Left forelimb (tissue), 1 donor: Measurements from ENCODE around the gene CDCA3.

Source experiments
- DNase-seq: peaks from one replicate; pipeline ENCODE4 v3.0.0-alpha.2; 2018; ENCODE audit warnings: low spot score

CDCA3 gene

DNA sequence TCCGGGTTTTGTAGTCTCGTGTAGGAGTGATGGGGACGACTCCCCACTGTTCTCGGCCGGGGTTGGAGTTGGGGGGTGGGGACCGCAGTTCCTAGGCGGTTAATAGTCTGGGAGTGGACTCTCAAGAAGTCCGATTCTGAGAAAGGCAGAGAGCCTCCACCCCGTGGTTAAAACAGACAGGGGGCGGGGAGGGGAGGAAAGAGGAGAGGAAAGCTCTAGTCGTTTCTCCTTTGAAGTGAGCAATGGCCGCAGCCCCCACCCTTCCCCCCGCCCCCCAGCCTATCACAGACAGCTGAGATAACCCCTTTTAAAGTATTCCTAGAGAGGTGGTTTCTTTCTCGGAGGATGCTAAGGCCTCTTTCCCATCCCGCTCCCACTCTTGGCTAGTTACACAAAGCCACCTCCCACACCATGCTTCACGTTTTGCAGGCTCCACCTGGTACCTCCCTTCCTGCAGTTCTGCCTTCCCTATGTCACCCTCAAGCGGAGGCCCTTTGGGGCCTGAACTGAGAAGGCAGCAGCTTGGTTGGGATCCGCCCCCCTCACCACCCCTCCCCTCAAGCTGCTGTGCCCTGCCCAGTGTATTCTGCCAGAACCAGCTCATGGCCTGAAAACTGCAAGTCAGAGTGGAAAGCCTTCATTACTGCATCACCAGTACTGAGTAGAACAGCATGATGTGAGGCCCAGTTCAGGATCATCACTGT is 1.7 kb upstream of the CDCA3 start:
- DNase-seq: no peak

DNA sequence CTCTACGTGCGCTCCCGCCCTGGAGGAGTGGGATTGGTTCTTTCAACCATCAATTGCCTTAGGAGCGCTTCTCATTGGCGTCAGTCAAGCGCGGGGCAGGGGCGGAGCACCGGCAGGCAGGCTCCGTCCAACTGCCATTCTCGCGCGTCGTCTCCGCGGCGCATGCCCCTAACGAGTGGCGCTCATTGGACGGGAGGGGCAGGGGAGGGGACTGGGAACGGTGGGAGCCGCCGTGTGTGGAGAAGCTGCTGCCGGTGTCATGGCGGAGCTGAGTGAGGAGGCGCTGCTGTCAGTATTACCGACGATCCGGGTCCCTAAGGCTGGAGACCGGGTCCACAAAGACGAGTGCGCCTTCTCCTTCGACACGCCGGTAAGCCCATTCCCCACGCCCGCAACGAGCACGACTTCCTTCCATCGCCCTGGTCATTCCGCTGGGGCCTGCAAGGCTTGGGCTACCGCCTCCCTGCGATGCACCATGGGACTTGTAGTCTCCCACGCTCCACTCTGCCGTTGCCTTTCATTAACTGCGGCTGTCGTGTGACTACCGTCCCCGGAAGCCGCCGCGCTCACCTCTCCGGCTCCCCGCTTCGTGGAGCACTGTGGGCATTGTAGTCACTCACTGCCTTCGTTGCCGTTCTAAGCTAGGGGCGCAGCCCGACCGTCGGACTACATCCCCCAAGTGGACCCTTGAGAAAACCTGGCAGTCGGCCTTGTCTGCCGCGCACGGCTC is 1.0 kb upstream of the CDCA3 start, which contains the start of gene USP5:
Gene USP5 (plus strand): TSS at position 230 of the 730 bp plus-strand sequence. CDS start 30 bp downstream, at position 260.
- peak; percentile 99 for DNase-seq

DNA sequence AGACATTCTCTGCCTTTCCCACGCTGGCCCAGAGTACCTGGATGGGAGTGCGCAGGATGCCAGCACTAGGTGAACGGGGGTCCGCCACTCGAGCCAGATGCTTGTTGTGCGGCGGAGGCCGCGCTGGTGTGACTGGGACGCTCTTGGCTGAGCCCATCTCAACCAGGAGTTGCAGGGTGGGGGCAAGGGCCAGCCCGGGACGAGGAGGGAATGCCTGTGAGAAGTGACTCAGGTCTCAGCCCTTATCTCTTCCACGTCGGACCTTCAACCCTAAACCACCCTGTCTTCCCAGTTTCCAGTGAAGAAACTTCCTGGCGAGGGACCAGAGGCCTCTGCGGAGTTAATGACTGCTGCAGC is 312 bp downstream of the CDCA3 start:
- DNase-seq: no peak

DNA sequence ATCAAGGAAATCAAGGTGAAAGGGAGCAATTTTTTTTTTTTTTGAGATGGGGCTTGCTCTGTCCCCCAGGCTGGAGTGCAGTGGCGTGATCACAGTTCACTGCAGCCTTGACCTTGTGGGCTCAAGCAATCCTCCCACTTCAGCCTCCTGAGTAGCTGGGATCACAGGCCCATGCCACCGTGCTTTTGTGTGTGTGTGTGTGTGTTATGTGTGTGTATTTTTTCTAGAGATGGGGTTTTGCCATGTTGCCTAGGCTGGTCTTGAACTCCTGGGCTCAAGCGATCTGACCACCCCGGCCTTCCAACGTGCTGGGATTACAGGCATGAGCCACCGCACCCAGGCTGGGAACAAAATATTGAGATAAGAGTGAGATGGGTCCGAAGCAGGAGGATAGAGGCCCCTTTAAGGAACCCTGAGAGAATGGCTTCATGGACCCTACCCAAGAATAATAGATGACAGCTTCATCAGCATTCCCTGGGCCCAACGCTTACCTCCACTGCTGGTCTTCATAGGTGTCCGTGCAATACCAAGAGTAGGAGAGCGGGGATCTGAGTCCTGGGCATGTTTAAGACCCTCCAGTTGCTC is 1.0 kb downstream of the CDCA3 start:
- DNase-seq: no peak

DNA sequence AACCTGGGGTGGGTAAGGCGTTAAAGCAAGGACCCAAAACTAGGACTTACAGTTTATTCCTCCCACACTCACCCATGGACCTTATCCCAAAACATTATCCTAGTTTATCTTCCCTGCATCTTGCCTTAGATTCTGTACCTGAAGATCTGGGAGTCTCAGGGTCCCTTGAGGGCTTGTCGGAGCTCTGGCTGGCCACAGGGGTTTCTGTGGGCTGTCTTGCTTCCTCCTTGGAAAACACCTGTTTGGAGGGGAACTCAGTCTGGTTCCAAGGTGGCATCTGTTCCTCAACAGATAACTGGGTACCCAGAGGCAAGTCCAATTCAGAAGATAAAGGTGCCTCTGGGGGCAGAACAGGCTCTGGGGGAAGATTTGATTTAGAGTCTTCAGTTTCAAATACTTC is 1.7 kb downstream of the CDCA3 start:
- DNase-seq: no peak

DNA sequence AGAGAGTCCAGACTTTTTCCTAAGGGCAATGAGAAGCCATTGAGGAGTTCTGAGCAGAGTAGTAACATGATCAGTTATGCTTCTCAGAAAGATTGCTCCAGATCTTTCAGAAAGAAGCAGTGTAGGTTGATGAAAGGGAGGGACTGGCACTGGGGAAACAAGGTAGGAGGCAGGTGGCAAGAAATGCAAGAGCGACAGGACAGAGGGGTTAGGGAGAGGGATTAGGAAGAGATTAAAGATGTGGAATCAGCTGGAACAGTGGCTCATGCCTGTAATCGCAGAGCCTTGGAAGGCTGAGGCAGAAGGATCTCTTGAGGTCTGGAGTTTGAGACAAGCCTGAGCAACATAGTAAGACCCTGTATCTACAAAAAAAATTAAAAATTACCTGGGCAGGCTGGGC is 3.4 kb downstream of the CDCA3 start:
- no peak for DNase-seq

DNA sequence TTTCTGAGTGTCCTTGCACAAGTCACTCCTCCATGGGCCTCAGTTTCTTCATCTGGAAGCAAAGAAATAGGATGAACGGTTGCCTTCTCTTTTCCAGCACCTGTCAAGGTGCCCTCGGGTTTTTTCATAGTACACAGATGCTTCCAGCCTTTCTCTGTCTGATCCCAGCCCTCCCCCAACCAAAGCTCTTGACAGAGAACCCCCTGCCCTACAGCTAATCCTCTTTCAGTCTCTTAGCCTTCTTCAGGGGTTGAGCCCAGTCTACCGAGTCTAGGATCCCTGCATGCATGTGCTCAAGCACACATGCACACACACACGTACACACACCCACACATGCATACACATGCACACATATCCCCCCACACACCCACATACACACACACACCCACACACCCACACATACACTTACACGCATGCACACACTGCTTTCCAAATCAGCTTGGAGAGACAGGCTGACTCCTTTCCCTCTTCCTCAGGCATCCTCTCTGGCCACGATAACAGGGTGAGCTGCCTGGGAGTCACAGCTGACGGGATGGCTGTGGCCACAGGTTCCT is 4.7 kb downstream of the CDCA3 start:
- DNase-seq: no peak

DNA sequence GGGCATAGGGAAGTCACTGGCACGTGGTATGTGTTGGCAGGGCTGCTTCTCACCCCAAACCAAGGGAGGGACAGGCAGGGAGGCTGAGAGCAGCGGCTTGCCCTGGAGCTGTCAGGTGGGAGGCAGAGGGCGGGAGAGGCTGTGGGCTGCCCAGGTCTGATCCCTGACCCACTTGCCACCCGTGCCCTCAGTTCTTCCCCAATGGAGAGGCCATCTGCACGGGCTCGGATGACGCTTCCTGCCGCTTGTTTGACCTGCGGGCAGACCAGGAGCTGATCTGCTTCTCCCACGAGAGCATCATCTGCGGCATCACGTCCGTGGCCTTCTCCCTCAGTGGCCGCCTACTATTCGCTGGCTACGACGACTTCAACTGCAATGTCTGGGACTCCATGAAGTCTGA is 5.7 kb downstream of the CDCA3 start:
- DNase-seq: no peak

DNA sequence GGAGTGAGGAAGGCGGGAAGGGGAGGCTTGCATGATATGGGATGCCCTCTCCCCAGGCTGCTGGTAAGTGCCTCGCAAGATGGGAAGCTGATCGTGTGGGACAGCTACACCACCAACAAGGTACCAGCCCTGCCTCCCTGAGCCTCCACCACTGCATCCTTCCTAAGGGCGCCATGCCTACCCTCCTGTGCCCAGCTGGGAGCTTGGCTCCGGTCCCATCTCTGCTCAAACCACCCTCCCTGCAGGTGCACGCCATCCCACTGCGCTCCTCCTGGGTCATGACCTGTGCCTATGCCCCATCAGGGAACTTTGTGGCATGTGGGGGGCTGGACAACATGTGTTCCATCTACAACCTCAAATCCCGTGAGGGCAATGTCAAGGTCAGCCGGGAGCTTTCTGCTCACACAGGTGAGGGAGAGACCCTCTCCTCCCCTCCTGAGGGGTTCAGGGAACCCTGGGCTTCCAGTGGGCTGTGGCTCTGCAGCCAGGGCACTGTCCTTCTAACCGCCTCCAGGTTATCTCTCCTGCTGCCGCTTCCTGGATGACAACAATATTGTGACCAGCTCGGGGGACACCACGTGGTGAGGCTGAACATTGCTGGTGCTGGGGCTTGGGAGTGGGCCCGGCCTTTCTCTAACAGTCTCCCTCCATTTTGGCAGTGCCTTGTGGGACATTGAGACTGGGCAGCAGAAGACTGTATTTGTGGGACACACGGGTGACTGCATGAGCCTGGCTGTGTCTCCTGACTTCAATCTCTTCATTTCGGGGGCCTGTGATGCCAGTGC is 7.8 kb downstream of the CDCA3 start:
- DNase-seq: no peak

DNA sequence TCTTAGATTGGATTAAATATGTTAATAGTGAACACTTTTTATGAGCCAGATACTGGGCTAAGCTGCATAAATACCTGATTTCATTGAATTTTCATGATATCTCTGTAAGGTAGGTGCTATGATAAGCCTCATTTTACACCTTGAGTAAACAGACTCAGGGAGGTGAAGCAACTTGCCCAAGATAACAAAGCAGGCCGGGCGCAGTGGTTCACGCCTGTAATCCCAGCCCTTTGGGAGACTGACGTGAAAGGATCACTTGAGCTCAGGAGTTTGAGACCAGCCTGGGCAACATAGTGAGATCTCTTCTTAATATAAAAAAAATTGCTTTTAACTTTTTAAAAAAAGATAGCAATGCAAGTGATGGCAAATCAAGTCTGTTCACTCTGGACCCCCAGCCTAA is 9.0 kb downstream of the CDCA3 start:
- DNase-seq: no peak

DNA sequence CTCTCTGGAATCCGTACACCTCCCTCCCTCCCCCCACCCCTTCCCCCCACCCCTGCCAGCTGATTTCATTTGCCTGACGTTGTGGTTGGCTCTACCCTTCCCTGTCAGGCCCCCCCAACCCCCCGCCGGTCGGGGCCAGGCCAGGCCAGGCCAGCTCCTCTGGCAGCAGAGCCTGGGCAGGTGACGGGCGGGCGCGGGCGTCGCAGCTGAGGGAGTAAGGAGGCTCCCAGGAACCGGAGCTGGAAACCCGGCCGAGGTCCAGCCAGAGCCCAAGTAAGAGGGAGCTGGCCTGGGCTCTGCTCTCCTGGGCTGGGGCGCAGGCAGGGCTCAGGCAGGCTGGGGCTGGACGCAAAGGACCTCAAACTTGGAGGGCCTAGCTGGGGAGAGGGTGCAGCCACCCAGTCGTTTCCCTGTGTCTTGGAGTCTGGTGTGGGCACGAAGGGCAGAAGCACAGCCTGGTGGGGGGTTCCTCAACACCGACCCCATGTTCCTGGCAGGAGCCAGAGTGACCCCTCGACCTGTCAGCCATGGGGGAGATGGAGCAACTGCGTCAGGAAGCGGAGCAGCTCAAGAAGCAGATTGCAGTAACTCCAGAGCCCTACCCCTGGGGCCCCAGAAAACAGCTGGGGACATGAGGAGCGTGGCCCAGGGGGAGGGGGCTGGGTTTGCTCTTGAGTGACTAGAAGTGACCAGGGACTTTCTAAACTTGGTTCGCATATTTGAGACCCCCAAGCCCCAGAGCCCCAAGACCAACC is 10.1 kb downstream of the CDCA3 start, which contains the start of gene GNB3:
Gene GNB3 (plus strand): TSS at position 165 of the 755 bp plus-strand sequence. CDS start 363 bp downstream, at position 528.
- no peak for DNase-seq

DNA sequence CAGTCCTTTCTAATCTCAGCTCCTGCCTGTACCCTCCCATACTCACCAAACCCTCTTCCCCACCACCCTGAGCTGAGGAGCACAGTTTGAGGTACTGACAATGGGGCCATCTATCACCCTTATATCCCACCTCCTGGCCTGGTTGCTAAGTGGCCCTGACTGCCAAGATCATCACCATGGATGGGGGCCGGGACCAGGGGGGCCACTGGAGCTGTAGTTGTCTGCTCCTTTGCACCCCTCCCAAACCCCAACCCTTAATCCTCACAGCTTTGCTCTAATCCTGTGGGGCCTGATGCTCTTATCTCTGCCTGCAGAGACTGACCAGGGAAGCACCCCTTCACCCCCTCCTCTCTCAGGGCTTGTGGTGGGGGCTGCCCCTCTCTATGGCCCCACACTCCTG is 10.8 kb downstream of the CDCA3 start:
- no peak for DNase-seq

DNA sequence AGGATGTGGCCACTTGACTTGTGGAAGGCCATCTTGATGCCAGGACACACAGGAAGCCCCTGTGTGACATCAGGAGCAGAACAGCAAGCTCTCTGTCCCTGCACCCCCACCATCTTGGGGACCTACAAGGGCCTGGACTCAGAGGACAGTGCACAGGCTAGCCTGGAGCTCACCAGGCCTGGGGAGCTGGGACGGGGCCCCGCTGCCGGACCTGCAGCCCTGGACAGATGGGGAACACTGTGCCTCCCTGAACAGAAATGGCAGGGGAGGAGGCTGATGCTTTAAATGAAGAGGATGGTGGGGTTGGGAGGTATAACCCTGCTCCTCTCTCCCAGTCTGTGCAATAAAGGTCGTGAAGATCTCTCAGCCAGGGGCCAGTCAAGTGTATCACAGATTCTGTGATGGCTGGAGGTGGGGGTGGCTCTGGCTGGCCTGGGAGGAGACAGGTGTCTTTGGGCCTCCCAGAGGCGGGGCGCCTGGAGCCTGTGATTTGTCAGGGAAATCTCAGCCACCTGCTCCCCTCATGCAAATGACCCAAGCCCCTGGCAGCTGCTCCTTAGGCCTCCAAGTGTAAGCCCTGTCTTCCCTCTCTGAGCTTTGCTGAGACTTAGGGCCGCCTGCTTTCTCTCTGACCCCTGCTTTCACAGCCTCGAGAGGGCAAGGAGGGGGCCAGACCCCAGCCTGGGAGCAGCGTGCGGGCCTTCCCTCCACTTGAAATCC is 11.4 kb downstream of the CDCA3 start:
- DNase-seq: no peak

DNA sequence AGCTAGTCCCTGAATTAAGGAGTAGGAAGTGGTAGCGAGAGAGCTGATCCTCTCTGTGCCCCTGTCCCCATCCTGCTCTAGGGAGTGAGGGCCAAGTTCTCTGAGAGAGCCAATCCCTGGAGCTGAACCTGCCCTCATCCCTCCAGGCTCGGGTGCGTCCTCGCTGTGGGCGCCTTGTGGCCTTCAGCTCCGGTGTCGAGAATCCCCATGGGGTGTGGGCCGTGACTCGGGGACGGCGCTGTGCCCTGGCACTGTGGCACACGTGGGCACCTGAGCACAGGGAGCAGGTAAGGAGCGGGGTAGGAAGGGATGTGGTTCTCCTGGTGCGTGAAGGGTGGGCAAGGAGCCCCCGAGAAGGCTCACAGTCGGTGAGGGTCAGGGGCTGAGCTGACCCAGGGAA is 12.2 kb downstream of the CDCA3 start:
- no peak for DNase-seq

DNA sequence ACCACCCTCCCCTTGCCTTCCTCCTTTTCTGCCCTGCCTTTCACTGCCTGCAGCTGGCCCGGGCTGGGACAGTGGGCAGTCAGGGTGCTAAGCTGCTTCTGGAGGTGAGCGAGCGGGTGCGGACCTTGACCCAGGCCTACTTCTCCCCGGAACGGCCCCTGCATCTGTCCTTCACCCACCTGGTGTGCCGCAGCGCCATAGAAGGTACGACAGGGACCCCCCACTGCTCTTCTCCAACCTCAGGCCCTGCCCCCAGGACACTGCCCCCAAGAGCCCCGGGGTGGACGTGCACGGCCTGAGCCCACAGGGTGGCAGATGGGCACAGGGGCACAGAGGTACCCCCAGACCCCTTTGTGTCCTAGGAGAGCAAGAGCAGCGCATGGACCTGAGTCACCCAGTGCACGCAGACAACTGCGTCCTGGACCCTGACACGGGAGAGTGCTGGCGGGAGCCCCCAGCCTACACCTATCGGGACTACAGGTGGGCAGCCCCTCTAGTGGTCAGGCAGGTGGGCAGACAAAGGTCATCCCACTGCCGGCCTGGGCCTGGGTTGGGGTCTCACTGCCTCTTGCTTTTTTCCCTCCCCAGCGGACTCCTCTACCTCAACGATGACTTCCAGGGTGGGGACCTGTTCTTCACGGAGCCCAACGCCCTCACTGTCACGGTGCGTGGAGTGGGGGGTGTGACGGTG is 13.6 kb downstream of the CDCA3 start:
- DNase-seq: no peak

DNA sequence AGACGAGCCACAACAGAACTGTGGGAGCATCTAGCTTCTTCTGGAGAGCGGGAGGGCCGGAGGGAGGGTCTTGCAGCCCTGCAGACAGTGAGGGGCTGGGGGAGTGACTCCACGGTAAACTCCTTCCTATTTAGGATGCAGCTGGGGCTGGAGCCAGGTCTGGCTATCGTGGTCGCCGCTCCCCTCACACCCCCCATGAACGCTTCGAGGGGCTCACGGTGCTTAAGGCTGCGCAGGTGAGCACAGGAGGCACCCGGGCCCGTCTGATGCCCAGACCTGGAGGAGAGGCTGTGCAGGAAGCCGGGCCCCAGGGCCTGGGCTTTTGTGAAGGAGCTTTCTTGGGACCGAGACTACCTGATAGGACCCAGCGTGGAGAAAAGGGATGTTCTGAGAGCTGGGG is 14.2 kb downstream of the CDCA3 start:
- no peak for DNase-seq

DNA sequence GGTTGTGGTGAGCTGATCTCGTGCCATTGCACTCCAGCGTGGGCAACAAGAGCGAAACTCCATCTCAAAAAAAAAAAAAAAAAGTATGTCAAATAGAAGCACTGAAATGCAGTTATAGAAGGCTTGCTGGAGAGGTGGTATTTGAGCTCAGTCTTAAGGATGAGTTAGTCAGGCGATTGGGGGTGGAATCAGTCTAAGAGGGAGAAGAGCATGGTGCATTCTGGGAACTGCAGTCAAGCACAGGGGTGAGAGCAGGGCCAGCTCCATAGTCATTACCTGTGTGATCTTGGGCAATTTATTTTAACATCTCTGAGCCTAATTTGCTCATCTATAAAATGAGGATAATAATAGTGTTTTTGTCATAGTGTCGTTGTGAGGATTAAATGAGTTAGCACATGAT is 16.2 kb downstream of the CDCA3 start:
- DNase-seq: no peak

DNA sequence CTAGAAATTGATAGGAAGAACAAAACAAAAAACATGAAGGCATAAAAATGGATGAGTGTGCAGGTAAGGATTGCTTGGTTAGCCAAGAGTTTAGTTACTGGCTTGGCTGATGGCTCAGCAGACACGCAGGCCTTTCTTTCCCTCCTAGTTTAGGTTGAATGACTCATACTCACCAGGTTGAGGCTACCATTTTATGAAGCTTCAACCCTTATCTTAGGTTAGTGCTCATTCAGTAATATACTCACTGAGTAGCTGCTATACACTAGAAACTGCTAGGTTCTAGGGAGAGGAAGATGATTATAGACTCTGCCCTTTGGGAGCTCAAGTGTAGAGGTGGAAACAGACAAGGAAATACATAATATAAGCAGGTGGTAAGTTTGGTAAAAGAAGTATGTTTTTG is 16.8 kb downstream of the CDCA3 start:
- no peak for DNase-seq

DNA sequence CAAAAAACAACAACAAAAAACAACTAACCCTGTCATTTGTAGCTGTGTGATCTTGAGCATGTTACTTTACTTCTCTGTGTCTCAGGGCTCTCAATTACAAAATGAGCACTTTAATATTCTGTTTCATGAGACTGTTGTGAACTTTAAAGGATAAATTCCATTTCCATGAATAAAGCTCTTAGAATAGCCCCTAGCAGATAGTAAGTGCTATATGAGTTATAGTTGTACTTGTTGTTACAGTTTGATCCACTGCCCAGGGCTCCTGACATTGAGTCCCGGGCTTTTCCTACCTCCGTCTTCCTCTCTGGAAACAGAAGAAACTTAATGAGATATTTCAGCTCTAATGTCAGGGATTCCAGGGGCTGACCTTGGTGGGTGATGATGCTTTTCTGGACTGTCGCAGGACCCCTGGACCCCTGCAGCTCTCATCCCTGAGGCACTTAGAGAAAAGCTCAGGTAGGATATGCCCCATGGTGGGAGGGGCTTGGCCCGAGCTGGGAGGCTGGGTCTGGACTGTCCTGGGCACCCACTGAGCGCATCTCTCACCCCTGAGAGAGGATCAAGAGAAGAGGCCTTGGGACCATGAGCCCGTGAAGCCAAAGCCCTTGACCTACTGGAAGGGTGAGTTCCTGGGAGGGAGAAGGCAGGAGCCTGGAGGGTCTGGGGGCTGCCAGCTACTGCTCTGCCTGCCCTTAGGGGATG is 17.7 kb downstream of the CDCA3 start:
- no peak for DNase-seq

DNA sequence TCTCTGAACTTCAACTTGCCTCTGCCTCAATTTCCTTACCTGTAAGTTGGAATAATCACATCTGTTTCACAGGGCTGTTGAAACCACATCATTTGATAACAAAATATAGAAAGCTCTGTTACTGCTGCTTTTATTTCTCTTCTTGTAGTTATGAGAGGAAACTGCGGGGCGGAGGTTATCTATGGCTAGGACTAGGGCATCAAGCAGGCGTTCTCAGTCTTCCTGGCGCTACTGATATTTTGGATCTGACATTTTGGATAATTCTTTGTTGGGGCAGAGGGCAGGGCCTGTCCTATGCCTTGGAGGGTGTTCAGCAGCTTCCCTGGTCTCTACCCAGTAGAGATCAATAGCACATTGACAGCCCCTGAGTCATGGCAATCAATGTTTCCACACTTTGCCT is 19.0 kb downstream of the CDCA3 start:
- DNase-seq: no peak
